ENCODE data around the gene OPN3.
A peak's percentile ranks its signal among the peaks of the same experiment; 100 is the strongest.

OPN3 gene

GRCh38 chr1:241593186-241593585 is 47.0 kb downstream of the OPN3 start:
- WGBS (ENCODE audit: insufficient coverage) = no CpG with 5 or more reads among the region's 1 CpG
- Histone ChIP-seq H3K36me3 (ENCODE audit: control insufficient read depth in 4 of 4, insufficient read depth in 4 of 4, low read length in 3 of 4) (peaks cover 4 to 18% (median 11%) of the 10 kb centered on the region in 4 experiments), H3K4me3 (ENCODE audit: control insufficient read depth in 1 of 7, extremely low read depth in 1 of 7, insufficient read depth in 4 of 7, low read depth in 2 of 7, low read length in 6 of 7) (no peak overlapping the region), H3K27ac (ENCODE audit: insufficient read depth in 1 of 2, low read depth in 1 of 2, low read length in 2 of 2, poor library complexity in 1 of 2, severe bottlenecking in 2 of 2) (peak overlapping the region in 1 of 2 experiments; percentile 6), H3K9me3 (ENCODE audit: control extremely low read depth in 1 of 5, control insufficient read depth in 4 of 5, insufficient read depth in 2 of 5, low read depth in 1 of 5, low read length in 4 of 5) (no peaks in the 10 kb centered on the region), H3K4me1 (ENCODE audit: control extremely low read depth in 1 of 4, control insufficient read depth in 4 of 4, insufficient read depth in 4 of 4, low read length in 3 of 4) (peaks cover 0 to 3% (median 0%) of the 10 kb centered on the region in 4 experiments), H3K27me3 (replicated peaks in 2 of 5; ENCODE audit: control insufficient read depth in 4 of 5, insufficient read depth in 5 of 5, low read length in 4 of 5) (no peaks in the 10 kb centered on the region)
- ChIA-PET CTCF (no interaction called here), POLR2A (no interaction called here)
- DNase-seq = no peak

- no peak for DNase-seq
- ChIA-PET CTCF (interaction anchor here (1.3 kb wide), 1 partner anchor 55 kb away, joined by 3 read pairs; no protein-coding TSS in a partner anchor), POLR2A (no interaction called here)
- Histone ChIP-seq H3K4me3 (ENCODE audit: control insufficient read depth in 1 of 7, extremely low read depth in 1 of 7, insufficient read depth in 4 of 7, low read depth in 2 of 7, low read length in 6 of 7) (no peak overlapping the region), H3K9me3 (ENCODE audit: control extremely low read depth in 1 of 5, control insufficient read depth in 4 of 5, insufficient read depth in 2 of 5, low read depth in 1 of 5, low read length in 4 of 5) (no peaks in the 10 kb centered on the region), H3K36me3 (ENCODE audit: control insufficient read depth in 4 of 4, insufficient read depth in 4 of 4, low read length in 3 of 4) (peaks cover 2 to 16% (median 10%) of the 10 kb centered on the region in 4 experiments), H3K4me1 (ENCODE audit: control extremely low read depth in 1 of 4, control insufficient read depth in 4 of 4, insufficient read depth in 4 of 4, low read length in 3 of 4) (peaks cover 0 to 3% (median 0%) of the 10 kb centered on the region in 4 experiments), H3K27me3 (replicated peaks in 2 of 5; ENCODE audit: control insufficient read depth in 4 of 5, insufficient read depth in 5 of 5, low read length in 4 of 5) (no peaks in the 10 kb centered on the region), H3K27ac (ENCODE audit: insufficient read depth in 1 of 2, low read depth in 1 of 2, low read length in 2 of 2, poor library complexity in 1 of 2, severe bottlenecking in 2 of 2) (no peak overlapping the region)
- WGBS (ENCODE audit: insufficient coverage) = no CpG with 5 or more reads among the region's 3 CpGs
Measured at GRCh38 chr1:241592273-241592958, 47.8 kb downstream of the OPN3 start.

GRCh38 chr1:241591736-241592135 is 48.4 kb downstream of the OPN3 start:
- ChIA-PET POLR2A (no interaction called here), CTCF (interaction anchor here (1.0 to 1.8 kb wide), 4 partner anchors 19 to 87 kb away, joined by 3 to 7 read pairs (median 3); partner anchors contain the start of gene KMO)
- 100% methylated on average over 4 of the region's 5 CpGs for WGBS (ENCODE audit: insufficient coverage)
- Histone ChIP-seq H3K4me1 (ENCODE audit: control extremely low read depth in 1 of 4, control insufficient read depth in 4 of 4, insufficient read depth in 4 of 4, low read length in 3 of 4) (peaks cover 0 to 3% (median 0%) of the 10 kb centered on the region in 4 experiments), H3K4me3 (ENCODE audit: control insufficient read depth in 1 of 7, extremely low read depth in 1 of 7, insufficient read depth in 4 of 7, low read depth in 2 of 7, low read length in 6 of 7) (no peak overlapping the region), H3K36me3 (ENCODE audit: control insufficient read depth in 4 of 4, insufficient read depth in 4 of 4, low read length in 3 of 4) (peaks cover 2 to 13% (median 8%) of the 10 kb centered on the region in 4 experiments), H3K27ac (ENCODE audit: insufficient read depth in 1 of 2, low read depth in 1 of 2, low read length in 2 of 2, poor library complexity in 1 of 2, severe bottlenecking in 2 of 2) (no peak overlapping the region), H3K27me3 (replicated peaks in 2 of 5; ENCODE audit: control insufficient read depth in 4 of 5, insufficient read depth in 5 of 5, low read length in 4 of 5) (no peaks in the 10 kb centered on the region), H3K9me3 (ENCODE audit: control extremely low read depth in 1 of 5, control insufficient read depth in 4 of 5, insufficient read depth in 2 of 5, low read depth in 1 of 5, low read length in 4 of 5) (no peaks in the 10 kb centered on the region)
- no peak for DNase-seq

- no peak overlapping the region for H3K27ac ChIP-seq (ENCODE audit: insufficient read depth in 1 of 2, low read depth in 1 of 2, low read length in 2 of 2, poor library complexity in 1 of 2, severe bottlenecking in 2 of 2)
- POLR2A ChIA-PET = no interaction called here
Measured at GRCh38 chr1:241591317-241591716, 48.9 kb downstream of the OPN3 start.

GRCh38 chr1:241590719-241591118 is 49.5 kb downstream of the OPN3 start:
- H3K9me3 ChIP-seq (ENCODE audit: control extremely low read depth in 1 of 5, control insufficient read depth in 4 of 5, insufficient read depth in 2 of 5, low read depth in 1 of 5, low read length in 4 of 5) = no peaks in the 10 kb centered on the region
- H3K4me1 ChIP-seq (ENCODE audit: control extremely low read depth in 1 of 4, control insufficient read depth in 4 of 4, insufficient read depth in 4 of 4, low read length in 3 of 4) = peaks cover 0 to 3% (median 0%) of the 10 kb centered on the region in 4 experiments
- no peak overlapping the region for H3K4me3 ChIP-seq (ENCODE audit: control insufficient read depth in 1 of 7, extremely low read depth in 1 of 7, insufficient read depth in 4 of 7, low read depth in 2 of 7, low read length in 6 of 7)
- peaks cover 2 to 13% (median 6%) of the 10 kb centered on the region in 4 experiments for H3K36me3 ChIP-seq (ENCODE audit: control insufficient read depth in 4 of 4, insufficient read depth in 4 of 4, low read length in 3 of 4)
- H3K27ac ChIP-seq (ENCODE audit: insufficient read depth in 1 of 2, low read depth in 1 of 2, low read length in 2 of 2, poor library complexity in 1 of 2, severe bottlenecking in 2 of 2) = no peak overlapping the region
- no peak for DNase-seq
- POLR2A ChIA-PET = no interaction called here
- WGBS (ENCODE audit: insufficient coverage) = 96% methylated on average over 4 of the region's 4 CpGs
- CTCF ChIA-PET = interaction anchor here (1.0 to 1.8 kb wide), 5 partner anchors 10 to 88 kb away, joined by 3 to 7 read pairs (median 3); partner anchors contain the start of gene KMO
- no peaks in the 10 kb centered on the region for H3K27me3 ChIP-seq (replicated peaks in 2 of 5; ENCODE audit: control insufficient read depth in 4 of 5, insufficient read depth in 5 of 5, low read length in 4 of 5)

More at GRCh38 chr1:241591317-241591716, 48.9 kb downstream of the OPN3 start:
- no peaks in the 10 kb centered on the region for H3K9me3 ChIP-seq (ENCODE audit: control extremely low read depth in 1 of 5, control insufficient read depth in 4 of 5, insufficient read depth in 2 of 5, low read depth in 1 of 5, low read length in 4 of 5)
- peaks cover 0 to 3% (median 0%) of the 10 kb centered on the region in 4 experiments for H3K4me1 ChIP-seq (ENCODE audit: control extremely low read depth in 1 of 4, control insufficient read depth in 4 of 4, insufficient read depth in 4 of 4, low read length in 3 of 4)
- H3K4me3 ChIP-seq (ENCODE audit: control insufficient read depth in 1 of 7, extremely low read depth in 1 of 7, insufficient read depth in 4 of 7, low read depth in 2 of 7, low read length in 6 of 7) = no peak overlapping the region
- peaks cover 2 to 13% (median 8%) of the 10 kb centered on the region in 4 experiments for H3K36me3 ChIP-seq (ENCODE audit: control insufficient read depth in 4 of 4, insufficient read depth in 4 of 4, low read length in 3 of 4)
- DNase-seq = no peak
- H3K27me3 ChIP-seq (replicated peaks in 2 of 5; ENCODE audit: control insufficient read depth in 4 of 5, insufficient read depth in 5 of 5, low read length in 4 of 5) = no peaks in the 10 kb centered on the region
- CTCF ChIA-PET = interaction anchor here (1.0 to 1.8 kb wide), 4 partner anchors 19 to 87 kb away, joined by 3 to 7 read pairs (median 3); partner anchors contain the start of gene KMO

GRCh38 chr1:241589521-241589920 is 50.6 kb downstream of the OPN3 start:
- H3K27ac ChIP-seq (ENCODE audit: insufficient read depth in 1 of 2, low read depth in 1 of 2, low read length in 2 of 2, poor library complexity in 1 of 2, severe bottlenecking in 2 of 2) = no peak overlapping the region
- H3K9me3 ChIP-seq (ENCODE audit: control extremely low read depth in 1 of 5, control insufficient read depth in 4 of 5, insufficient read depth in 2 of 5, low read depth in 1 of 5, low read length in 4 of 5) = no peaks in the 10 kb centered on the region
- no peaks in the 10 kb centered on the region for H3K27me3 ChIP-seq (replicated peaks in 2 of 5; ENCODE audit: control insufficient read depth in 4 of 5, insufficient read depth in 5 of 5, low read length in 4 of 5)
- ChIA-PET POLR2A (no interaction called here), CTCF (interaction anchor here (1.5 kb wide), 1 partner anchor 59 kb away, joined by 3 read pairs; no protein-coding TSS in a partner anchor)
- peaks cover 0 to 7% (median 4%) of the 10 kb centered on the region in 4 experiments for H3K36me3 ChIP-seq (ENCODE audit: control insufficient read depth in 4 of 4, insufficient read depth in 4 of 4, low read length in 3 of 4)
- WGBS (ENCODE audit: insufficient coverage) = 92% methylated on average over 6 of the region's 7 CpGs
- no peak overlapping the region for H3K4me3 ChIP-seq (ENCODE audit: control insufficient read depth in 1 of 7, extremely low read depth in 1 of 7, insufficient read depth in 4 of 7, low read depth in 2 of 7, low read length in 6 of 7)
- peaks cover 0 to 3% (median 0%) of the 10 kb centered on the region in 4 experiments for H3K4me1 ChIP-seq (ENCODE audit: control extremely low read depth in 1 of 4, control insufficient read depth in 4 of 4, insufficient read depth in 4 of 4, low read length in 3 of 4)
- no peak for DNase-seq

GRCh38 chr1:241586905-241587512 is 53.2 kb downstream of the OPN3 start:
- H3K27me3 ChIP-seq (replicated peaks in 2 of 5; ENCODE audit: control insufficient read depth in 4 of 5, insufficient read depth in 5 of 5, low read length in 4 of 5) = no peaks in the 10 kb centered on the region
- WGBS (ENCODE audit: insufficient coverage) = 98% methylated on average over 12 of the region's 14 CpGs
- peaks cover 0 to 3% (median 0%) of the 10 kb centered on the region in 4 experiments for H3K4me1 ChIP-seq (ENCODE audit: control extremely low read depth in 1 of 4, control insufficient read depth in 4 of 4, insufficient read depth in 4 of 4, low read length in 3 of 4)
- ChIA-PET CTCF (no interaction called here), POLR2A (no interaction called here)
- DNase-seq = no peak
- peaks cover 0 to 5% (median 0%) of the 10 kb centered on the region in 5 experiments for H3K9me3 ChIP-seq (ENCODE audit: control extremely low read depth in 1 of 5, control insufficient read depth in 4 of 5, insufficient read depth in 2 of 5, low read depth in 1 of 5, low read length in 4 of 5)
- no peak overlapping the region for H3K27ac ChIP-seq (ENCODE audit: insufficient read depth in 1 of 2, low read depth in 1 of 2, low read length in 2 of 2, poor library complexity in 1 of 2, severe bottlenecking in 2 of 2)
- H3K36me3 ChIP-seq (ENCODE audit: control insufficient read depth in 4 of 4, insufficient read depth in 4 of 4, low read length in 3 of 4) = no peaks in the 10 kb centered on the region
- H3K4me3 ChIP-seq (ENCODE audit: control insufficient read depth in 1 of 7, extremely low read depth in 1 of 7, insufficient read depth in 4 of 7, low read depth in 2 of 7, low read length in 6 of 7) = peak overlapping the region in 1 of 7 experiments; percentile 11
